Activated CD8-positive, alpha-beta memory T cell treated with anti-CD3 and anti-CD28 coated beads, Interleukin-2, amount 50 U/mL, for 24 hours (primary cell): ENCODE results near the gene ATG7.
"Not testable (repeated sequence)": the region's sequence is repeated elsewhere in the genome, so short reads cannot be mapped to it uniquely, and the experiment has no call there.

Experiments used
- DNase-seq: peaks from one replicate; pipeline ENCODE4 v3.0.0-alpha.2; 2020; ENCODE audit errors: extremely low read depth

Gene ATG7

GRCh38 chr3:11565932-11566331 lies 293.7 kb downstream of the ATG7 start:
- no peak for DNase-seq

GRCh38 chr3:11566478-11566877 lies 294.3 kb downstream of the ATG7 start:
- no peak for DNase-seq

- DNase-seq: no peak
These were observed 294.7 kb downstream of the ATG7 start for GRCh38 chr3:11566916-11567315.

DNA sequence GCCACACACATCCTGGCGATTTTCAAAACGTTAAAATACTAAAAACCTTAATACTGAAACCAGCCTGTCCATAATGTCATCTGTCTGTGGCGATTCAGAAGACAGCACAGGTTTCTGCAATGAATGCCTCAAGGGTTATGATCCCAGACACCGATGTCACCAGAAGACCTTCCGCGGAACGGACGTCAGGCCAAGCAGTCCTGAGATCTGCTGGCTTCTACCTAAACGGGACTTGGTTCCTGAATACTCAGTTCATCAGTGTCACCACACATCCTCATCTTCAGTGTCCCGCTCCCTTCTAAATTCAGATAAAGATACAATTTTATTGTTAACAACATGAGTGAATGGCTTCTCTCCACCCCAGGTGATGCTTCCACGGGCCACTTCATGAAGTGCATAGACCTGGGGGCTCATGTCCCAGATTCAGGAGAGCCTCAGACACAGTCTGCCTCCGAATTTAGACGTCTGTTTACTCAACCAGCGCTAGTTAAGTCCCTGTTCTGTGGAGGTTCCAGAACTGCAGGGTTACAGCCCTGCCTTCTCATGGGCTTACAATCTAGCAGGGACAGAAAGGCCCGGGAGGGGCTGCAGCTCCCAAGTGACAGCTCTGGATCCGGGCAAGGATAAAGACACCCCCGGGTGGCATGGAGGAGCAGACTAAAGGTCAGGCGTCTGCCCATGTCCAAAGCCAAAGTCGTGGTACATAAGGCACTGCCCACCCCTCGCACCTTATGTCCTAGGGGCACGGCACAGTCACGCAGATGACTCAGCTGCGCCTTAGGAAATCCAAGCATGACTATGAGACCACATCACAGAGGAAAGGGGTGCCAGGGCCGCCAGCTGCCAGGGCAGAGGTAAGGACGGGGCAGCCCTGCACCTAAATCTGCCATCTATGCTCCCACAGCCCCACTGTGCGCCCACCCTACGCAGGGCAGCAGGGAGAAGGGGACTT lies 295.6 kb downstream of the ATG7 start:
- DNase-seq: no peak

DNA sequence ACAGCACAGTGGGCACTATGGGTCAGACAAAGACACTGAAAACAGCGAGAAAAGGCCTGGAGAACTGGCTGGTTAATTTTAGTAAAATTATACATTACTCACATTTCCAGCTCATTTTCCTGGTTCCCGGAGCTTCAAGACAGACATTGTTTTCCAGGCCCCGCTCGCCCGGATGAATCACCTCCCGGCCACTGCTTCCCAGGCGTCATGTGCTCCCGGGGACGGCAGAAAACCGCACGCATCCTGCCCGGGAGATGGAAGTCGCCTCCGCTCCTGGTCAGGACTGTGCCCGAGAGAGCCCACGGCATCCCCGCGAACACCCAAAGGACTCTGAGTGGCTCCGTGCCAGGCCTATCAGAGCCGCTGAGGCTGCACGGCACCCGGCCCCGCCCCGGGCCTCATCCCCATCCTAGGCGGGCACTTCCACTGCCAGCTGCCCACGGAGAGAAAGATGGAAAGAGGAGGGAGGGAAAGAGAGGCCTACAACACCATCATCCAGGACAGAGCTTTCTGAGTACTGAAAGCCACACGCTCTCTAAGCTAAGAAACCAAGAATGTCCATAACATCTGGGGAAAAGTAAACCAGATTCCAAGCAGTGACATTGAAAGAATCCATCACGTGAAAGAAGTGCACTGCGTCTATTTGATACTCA lies 296.4 kb downstream of the ATG7 start:
- DNase-seq: no peak

- no peak for DNase-seq
These were observed 297.1 kb downstream of the ATG7 start for GRCh38 chr3:11569156-11569741.

DNA sequence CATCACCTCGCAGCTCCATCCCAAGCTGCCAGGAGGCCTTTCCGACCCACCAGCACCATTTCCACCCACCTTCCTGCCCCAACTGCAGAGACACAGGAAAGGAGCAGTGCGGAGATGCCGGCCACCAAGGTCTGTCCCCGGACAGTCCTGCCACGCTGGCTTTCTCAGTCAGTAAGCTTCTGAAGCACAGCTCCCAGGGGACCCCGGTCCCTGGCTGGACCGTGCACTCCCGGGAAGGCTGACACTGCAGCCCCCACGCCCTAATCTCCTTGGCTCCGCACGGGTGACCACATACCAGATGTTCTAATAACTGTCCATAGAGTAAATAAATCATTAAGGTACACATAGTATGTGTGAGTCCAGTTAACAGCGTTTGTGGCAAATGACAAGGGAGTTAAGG lies 298.1 kb downstream of the ATG7 start:
- DNase-seq: no peak

DNA sequence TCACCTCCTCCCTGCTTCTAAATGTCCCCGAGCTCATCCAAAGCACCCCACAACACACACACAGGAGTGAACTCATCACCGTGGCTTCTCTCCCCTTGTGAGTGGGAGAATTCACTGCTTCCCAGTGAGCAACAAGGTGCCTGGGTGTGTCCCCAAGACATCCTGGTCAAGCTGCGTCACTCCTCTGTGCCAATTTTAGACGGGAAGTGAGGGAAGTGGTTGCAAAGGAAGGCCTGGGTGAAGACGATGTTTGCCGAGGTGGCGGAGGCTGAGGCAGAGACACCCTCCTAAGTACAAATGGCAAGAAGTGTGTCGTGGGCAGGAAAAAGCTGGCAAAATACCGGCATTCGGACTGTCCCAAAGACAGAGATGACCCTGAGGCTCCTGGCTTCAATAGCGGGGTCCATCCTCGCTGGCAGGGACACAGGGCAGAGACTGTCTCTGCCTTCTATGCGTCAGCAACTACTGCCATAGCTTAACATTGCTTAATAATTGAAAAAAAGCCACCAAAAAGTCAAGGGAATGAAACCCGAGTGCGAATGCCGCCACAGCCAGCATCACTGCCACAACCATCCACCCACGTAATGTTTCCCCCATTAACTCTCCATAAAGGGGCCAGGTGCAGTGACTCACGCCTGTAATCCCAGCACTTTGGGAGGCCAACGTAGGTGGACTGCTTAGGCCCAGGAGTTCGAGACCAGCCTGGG lies 298.7 kb downstream of the ATG7 start:
- no peak for DNase-seq

DNA sequence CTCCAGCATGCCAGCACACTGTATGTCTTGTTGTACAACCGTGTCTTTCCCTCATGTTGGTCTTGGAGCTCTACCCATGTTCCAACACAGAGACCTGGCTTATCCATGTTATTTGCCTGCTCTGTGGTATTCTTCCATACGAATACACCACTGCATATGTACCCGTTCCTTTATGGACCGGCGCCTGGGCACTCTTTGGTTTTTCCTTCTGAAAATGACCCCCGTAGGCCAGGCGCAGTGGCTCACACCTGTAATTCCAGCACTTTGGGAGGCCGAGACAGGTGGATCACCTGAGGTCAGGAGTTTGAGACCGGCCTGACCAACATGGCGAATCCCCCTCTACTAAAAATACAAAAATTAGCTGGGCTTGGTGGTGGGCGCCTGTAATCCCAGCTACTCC lies 300.5 kb downstream of the ATG7 start:
- DNase-seq: not testable (repeated sequence)

DNA sequence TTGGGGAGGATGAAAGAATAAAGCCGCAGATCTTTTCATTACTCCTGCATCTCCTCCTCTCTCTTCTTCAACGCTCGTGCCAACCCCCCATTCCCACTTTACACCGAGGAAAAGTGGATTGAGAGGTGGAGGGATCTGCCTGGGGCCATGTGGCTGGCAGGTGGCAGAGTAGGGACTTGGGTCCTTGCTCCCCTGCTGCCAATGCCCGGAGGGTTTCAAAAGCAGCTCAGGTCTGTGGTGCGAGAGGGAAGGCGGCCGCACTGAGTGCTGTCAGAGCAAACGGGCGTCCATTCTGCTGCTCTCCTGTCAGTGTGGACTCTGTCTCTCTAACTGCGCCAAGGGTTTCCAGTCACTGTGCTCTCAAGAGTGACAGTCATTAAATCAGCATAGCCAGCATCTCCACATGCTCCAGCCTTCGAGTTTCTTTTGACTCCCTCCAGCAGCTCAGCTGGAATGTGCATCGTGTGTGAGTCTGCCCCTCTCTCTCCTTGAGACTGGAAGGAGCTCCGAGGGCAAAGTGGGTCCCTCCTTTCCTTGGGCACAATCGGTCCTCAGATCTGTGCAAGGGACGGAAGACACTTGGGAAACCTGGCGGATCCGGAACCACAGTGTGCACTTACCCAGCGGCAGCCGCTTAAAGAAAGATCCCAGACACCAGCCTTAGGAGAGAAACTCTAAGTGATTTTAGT lies 302.9 kb downstream of the ATG7 start:
- no peak for DNase-seq

- DNase-seq: no peak
These were observed 303.5 kb downstream of the ATG7 start for GRCh38 chr3:11575677-11576076.

GRCh38 chr3:11576453-11576852 lies 304.3 kb downstream of the ATG7 start:
- no peak for DNase-seq

DNA sequence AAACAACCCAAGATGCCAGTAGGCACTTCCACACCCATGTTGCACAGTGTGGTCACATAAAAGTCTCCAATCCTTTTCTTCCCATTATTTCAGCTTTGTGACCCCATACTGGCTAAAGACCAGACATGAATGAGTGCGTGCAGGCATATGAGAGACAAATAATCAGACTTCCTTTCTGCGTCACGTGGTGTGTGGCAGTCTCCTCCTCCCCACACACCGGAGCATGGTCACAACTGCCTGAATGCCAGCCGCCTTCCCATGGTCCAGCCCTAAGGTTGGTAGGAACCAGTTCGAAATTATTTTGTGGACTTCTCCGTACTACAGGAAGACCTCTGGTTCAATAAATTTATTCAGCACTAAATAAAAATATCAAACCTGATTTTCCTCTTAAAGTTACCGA lies 306.0 kb downstream of the ATG7 start:
- no peak for DNase-seq

GRCh38 chr3:11580645-11581044 lies 308.4 kb downstream of the ATG7 start:
- DNase-seq: no peak

GRCh38 chr3:11581237-11582190 lies 309.3 kb downstream of the ATG7 start:
- no peak for DNase-seq

GRCh38 chr3:11582191-11582968 lies 310.2 kb downstream of the ATG7 start:
- no peak for DNase-seq

DNA sequence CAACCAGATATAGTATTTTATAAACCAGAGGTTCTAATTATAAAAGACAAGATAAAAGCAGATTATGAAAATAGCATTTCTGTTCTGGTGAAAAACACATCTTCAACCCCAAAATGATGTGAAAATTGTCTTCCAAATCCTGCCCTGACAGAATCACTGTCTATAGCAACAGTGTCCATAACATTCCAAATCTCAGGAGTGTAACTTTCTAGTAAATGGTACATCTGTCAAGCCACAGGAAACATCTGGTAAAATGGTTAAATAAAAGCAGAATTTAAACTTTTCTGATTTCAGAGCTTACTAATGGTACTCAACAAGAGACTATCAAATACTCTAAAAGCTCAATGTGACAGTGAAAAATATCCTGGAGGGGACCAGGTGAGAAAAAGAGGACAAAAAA lies 311.0 kb downstream of the ATG7 start:
- no peak for DNase-seq

DNA sequence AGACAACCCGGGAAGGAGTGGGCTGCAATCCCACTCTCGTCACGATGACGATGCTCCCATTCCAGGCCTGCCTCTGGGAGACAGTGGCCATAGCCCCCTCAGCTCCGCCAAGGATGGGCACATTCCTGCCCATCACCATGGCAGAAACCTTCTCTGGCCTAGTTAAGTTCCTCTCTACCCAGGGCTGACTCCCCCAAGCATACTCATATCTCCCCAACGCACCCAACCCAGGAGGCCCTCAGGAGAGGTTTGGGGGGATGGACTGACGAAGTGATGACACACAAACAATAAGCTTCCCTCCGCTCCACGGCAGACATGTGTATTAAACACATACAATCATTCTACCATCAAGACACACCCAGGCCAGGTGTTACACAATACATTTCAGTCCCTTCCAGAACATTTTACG lies 311.4 kb downstream of the ATG7 start:
- no peak for DNase-seq

- no peak for DNase-seq
These were observed 312.4 kb downstream of the ATG7 start for GRCh38 chr3:11584570-11584969.

- DNase-seq: no peak
These were observed 315.6 kb downstream of the ATG7 start for GRCh38 chr3:11587766-11588165.
